Omental fat pad (tissue), 4 donors: ENCODE results near the gene HPSE2. TPM values are rescaled to one million over a fixed set of nuclear protein-coding genes. Genes with fewer than 3 reads are reported as not detected.

ENCODE experiments used
- ATAC-seq: fragments of 150-250 bp; one replicate; pipeline ENCODE4 v1.9.1; 2016; ENCODE audit warnings: mild to moderate bottlenecking, moderate library complexity; ENCODE audit not compliant: low FRiP score
- DNase-seq: peaks from one replicate; pipeline ENCODE4 v3.0.0-alpha.2; 2019; ENCODE audit warnings: low spot score
- total RNA-seq, 4 donors: library from RNA; depleted of rRNA; stranded (reverse); fragments of >200 nt; gene quantifications; one replicate each; pipeline ENCODE4 v1.1.0, GENCODE V29; 2016
- TF ChIP-seq, protein P1 (sequence below), 3 donors: fragments of 450-650 bp; IDR thresholded peaks; one replicate each; pipeline ENCODE4 v1.5.1; 2016 to 2017; ENCODE audit warnings: antibody characterized with exemption in 3 of 3, mild to moderate bottlenecking in 3 of 3, moderate library complexity in 2 of 3

The HPSE2 gene
- total RNA-seq, 4 donors from 2014 or later, result 0.24 to 1.5 (median 0.46) TPM

DNA sequence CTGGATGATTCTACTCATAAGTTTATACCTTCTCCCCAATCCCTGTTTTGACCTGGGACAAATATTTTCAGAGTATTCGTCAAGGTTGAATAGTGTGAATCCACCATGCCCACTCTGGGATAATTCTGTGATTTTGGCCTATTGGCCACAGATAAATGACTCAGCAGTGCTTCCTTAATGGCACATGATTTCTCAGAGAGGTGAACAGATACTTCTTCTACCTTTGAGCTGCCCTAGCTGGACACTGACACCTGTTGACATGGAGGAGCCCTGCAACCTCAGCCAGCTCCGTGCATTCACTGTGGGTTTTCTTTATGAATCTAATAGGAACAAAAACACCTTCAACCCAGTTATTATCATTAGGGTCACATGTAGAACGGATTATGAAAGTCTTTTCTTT, 748.0 kb downstream of the HPSE2 start:
- ATAC-seq (no peak), DNase-seq (no peak)
- TF ChIP-seq, protein P1, sequence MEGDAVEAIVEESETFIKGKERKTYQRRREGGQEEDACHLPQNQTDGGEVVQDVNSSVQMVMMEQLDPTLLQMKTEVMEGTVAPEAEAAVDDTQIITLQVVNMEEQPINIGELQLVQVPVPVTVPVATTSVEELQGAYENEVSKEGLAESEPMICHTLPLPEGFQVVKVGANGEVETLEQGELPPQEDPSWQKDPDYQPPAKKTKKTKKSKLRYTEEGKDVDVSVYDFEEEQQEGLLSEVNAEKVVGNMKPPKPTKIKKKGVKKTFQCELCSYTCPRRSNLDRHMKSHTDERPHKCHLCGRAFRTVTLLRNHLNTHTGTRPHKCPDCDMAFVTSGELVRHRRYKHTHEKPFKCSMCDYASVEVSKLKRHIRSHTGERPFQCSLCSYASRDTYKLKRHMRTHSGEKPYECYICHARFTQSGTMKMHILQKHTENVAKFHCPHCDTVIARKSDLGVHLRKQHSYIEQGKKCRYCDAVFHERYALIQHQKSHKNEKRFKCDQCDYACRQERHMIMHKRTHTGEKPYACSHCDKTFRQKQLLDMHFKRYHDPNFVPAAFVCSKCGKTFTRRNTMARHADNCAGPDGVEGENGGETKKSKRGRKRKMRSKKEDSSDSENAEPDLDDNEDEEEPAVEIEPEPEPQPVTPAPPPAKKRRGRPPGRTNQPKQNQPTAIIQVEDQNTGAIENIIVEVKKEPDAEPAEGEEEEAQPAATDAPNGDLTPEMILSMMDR (IDR thresholded peaks at IDR 0.05), result no peak

- DNase-seq, result no peak
- ATAC-seq, result no peak
- TF ChIP-seq, protein P1 (IDR thresholded peaks at IDR 0.05), result no peak
Measured at GRCh38 chr10:98486421-98486820, 749.2 kb downstream of the HPSE2 start.

DNA sequence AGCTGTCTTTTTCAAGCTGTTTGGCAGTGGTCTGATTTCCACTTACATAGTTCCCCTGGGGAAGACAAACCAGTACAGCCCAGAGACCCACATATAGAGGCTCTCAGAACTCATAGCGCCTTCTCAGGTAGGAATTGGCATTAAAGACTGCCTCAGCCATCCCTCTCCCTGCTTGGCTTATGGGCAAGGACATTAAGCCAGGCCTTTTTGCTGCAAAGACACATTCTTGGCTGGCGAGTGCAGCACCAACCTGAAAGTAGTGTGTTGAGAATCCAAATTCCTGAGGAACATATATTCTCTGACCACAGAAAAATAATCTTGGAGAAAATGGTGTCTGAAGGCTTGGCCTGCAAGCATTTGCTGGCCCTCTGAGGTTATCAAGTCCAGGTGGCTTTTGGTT, 749.7 kb downstream of the HPSE2 start:
- DNase-seq (no peak), ATAC-seq (no peak)
- TF ChIP-seq, protein P1 (IDR thresholded peaks at IDR 0.05), result no peak

- TF ChIP-seq, protein P1 (IDR thresholded peaks at IDR 0.05), result no peak
- no peak for DNase-seq
- ATAC-seq, result no peak
Measured at GRCh38 chr10:98483658-98484057, 752.0 kb downstream of the HPSE2 start.

GRCh38 chr10:98482096-98482495, 753.6 kb downstream of the HPSE2 start:
- DNase-seq (no peak), ATAC-seq (no peak)
- TF ChIP-seq, protein P1 (IDR thresholded peaks at IDR 0.05), result no peak

DNA sequence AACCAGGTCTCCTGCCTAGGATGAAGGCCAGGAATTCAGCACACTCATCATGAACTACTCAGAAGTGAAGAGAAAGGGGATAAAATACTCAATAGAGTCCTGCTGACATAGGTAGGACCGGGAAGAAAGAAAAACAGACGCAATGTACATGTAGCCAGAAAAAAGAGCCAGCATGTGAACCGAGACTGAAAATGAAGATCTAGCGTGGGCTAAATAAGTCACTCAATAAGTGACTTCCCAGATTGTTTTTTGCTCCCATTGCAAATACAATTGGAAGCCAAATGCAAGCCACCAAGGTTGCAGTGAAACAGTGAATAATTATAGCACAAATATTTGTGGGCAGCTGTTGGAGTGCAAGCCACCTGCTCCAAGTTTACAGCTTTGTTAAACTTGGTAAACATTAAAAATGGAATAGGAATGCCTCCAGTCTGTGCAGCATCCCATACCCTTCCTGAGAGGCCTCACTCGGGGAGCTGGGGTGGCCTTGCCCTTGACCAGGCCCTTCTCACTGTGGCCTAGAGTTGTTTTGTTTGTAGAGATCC, 754.2 kb downstream of the HPSE2 start:
- TF ChIP-seq, protein P1 (IDR thresholded peaks at IDR 0.05), result no peak
- no peak for DNase-seq
- ATAC-seq, result no peak

GRCh38 chr10:98478430-98479222, 757.0 kb downstream of the HPSE2 start:
- ATAC-seq (no peak), DNase-seq (no peak)
- TF ChIP-seq, protein P1 (IDR thresholded peaks at IDR 0.05), result no peak
